GM23338 (cell line): ENCODE measurements around the gene HLA-DMA.

ENCODE experiments used
- EZH2 ChIP-seq: fragments of 200-600 bp; sonication (generic); IDR thresholded peaks from one replicate; pipeline ENCODE4 v1.8.0; 2017; ENCODE audit warnings: antibody characterized with exemption, mild to moderate bottlenecking, low read depth; ENCODE audit not compliant: unreplicated experiment
- EZH2phosphoT487 ChIP-seq: fragments of 200-600 bp; sonication (generic); IDR thresholded peaks from one replicate; pipeline ENCODE4 v1.8.1; 2018; ENCODE audit warnings: antibody characterized with exemption; ENCODE audit not compliant: unreplicated experiment
- POLR2AphosphoS5 ChIP-seq: IDR thresholded peaks from 2 replicates; pipeline ENCODE4 v1.6.1; 2016; ENCODE audit warnings: antibody characterized with exemption, low read depth
- ZNF331 ChIP-seq: fragments of 250-450 bp; sonication (Bioruptor Pico); IDR thresholded peaks from 2 replicates; pipeline ENCODE4 v1.5.0; 2020; ENCODE audit warnings: low read depth, mild to moderate bottlenecking, moderate library complexity
- TF ChIP-seq, protein P1 (sequence below), 2 experiments: fragments of 200-600 bp in 1 of 2; sonication (generic) in 1 of 2; conservative IDR thresholded peaks; 2 replicates each; pipeline versions ENCODE4 v1.5.1 to v1.6.1; 2016 to 2017; ENCODE audit warnings: antibody characterized with exemption in 2 of 2, low read depth in 2 of 2, mild to moderate bottlenecking in 2 of 2, moderate library complexity in 1 of 2
- TF ChIP-seq, protein P2 (sequence below): IDR thresholded peaks from one replicate; pipeline ENCODE4 v1.6.1; 2018; ENCODE audit warnings: antibody characterized with exemption; ENCODE audit not compliant: unreplicated experiment
- TF ChIP-seq, protein P3 (sequence below): IDR thresholded peaks from 2 replicates; pipeline ENCODE4 v1.6.1; 2016; ENCODE audit warnings: antibody characterized with exemption

DNA sequence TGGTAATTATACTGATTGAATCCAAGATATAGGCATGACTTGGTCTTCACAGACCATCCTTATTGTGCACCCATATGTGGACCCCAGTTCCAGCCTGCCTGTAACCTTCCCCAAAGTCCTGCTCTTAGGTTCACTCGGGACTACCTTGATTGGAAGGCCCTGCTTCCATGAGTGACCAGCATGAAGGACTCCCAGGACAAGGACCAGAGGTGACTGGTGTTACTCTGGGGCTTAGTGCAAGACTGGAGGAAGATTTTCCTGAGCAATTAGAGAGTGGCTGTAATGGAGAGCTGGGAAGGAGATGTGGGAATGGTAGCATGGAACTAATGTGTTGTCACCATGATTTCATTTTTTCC is 30.6 kb upstream of the HLA-DMA start:
- TF ChIP-seq, protein P1, sequence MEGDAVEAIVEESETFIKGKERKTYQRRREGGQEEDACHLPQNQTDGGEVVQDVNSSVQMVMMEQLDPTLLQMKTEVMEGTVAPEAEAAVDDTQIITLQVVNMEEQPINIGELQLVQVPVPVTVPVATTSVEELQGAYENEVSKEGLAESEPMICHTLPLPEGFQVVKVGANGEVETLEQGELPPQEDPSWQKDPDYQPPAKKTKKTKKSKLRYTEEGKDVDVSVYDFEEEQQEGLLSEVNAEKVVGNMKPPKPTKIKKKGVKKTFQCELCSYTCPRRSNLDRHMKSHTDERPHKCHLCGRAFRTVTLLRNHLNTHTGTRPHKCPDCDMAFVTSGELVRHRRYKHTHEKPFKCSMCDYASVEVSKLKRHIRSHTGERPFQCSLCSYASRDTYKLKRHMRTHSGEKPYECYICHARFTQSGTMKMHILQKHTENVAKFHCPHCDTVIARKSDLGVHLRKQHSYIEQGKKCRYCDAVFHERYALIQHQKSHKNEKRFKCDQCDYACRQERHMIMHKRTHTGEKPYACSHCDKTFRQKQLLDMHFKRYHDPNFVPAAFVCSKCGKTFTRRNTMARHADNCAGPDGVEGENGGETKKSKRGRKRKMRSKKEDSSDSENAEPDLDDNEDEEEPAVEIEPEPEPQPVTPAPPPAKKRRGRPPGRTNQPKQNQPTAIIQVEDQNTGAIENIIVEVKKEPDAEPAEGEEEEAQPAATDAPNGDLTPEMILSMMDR (conservative IDR thresholded peaks at IDR 0.05; ENCODE audit: low read depth in 2 of 2) = no peak
- TF ChIP-seq EZH2 (no peak), POLR2AphosphoS5 (no peak), ZNF331 (no peak), EZH2phosphoT487 (no peak)
- TF ChIP-seq, protein P2, sequence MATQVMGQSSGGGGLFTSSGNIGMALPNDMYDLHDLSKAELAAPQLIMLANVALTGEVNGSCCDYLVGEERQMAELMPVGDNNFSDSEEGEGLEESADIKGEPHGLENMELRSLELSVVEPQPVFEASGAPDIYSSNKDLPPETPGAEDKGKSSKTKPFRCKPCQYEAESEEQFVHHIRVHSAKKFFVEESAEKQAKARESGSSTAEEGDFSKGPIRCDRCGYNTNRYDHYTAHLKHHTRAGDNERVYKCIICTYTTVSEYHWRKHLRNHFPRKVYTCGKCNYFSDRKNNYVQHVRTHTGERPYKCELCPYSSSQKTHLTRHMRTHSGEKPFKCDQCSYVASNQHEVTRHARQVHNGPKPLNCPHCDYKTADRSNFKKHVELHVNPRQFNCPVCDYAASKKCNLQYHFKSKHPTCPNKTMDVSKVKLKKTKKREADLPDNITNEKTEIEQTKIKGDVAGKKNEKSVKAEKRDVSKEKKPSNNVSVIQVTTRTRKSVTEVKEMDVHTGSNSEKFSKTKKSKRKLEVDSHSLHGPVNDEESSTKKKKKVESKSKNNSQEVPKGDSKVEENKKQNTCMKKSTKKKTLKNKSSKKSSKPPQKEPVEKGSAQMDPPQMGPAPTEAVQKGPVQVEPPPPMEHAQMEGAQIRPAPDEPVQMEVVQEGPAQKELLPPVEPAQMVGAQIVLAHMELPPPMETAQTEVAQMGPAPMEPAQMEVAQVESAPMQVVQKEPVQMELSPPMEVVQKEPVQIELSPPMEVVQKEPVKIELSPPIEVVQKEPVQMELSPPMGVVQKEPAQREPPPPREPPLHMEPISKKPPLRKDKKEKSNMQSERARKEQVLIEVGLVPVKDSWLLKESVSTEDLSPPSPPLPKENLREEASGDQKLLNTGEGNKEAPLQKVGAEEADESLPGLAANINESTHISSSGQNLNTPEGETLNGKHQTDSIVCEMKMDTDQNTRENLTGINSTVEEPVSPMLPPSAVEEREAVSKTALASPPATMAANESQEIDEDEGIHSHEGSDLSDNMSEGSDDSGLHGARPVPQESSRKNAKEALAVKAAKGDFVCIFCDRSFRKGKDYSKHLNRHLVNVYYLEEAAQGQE = no peak
- TF ChIP-seq, protein P3, sequence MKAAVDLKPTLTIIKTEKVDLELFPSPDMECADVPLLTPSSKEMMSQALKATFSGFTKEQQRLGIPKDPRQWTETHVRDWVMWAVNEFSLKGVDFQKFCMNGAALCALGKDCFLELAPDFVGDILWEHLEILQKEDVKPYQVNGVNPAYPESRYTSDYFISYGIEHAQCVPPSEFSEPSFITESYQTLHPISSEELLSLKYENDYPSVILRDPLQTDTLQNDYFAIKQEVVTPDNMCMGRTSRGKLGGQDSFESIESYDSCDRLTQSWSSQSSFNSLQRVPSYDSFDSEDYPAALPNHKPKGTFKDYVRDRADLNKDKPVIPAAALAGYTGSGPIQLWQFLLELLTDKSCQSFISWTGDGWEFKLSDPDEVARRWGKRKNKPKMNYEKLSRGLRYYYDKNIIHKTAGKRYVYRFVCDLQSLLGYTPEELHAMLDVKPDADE = no peak
